IPS-18c (cell line): ENCODE results near the gene UTRN.

Experiments used
- H3K4me3 ChIP-seq: 2 replicates; pipeline ENCODE4 v1.7.0; 2013; ENCODE audit warnings: low read depth, mild to moderate bottlenecking, low read length, moderate library complexity; ENCODE audit not compliant: insufficient read depth
- H3K9me3 ChIP-seq: one replicate; pipeline ENCODE4 v1.6.1; 2013; ENCODE audit warnings: mild to moderate bottlenecking, low read length, moderate library complexity; ENCODE audit not compliant: control insufficient read depth, insufficient read depth

Gene UTRN

GRCh38 chr6:144325232-144325631 lies 40.1 kb downstream of the UTRN start:
- Histone ChIP-seq H3K4me3 (no peak overlapping the region), H3K9me3 (no peaks in the 10 kb centered on the region)

GRCh38 chr6:144326393-144326792 lies 41.3 kb downstream of the UTRN start:
- H3K4me3 ChIP-seq: no peak overlapping the region
- no peaks in the 10 kb centered on the region for H3K9me3 ChIP-seq

GRCh38 chr6:144327081-144327480 lies 41.9 kb downstream of the UTRN start:
- no peaks in the 10 kb centered on the region for H3K9me3 ChIP-seq
- H3K4me3 ChIP-seq: no peak overlapping the region

- no peak overlapping the region for H3K4me3 ChIP-seq
Measured at GRCh38 chr6:144330017-144330987, 45.2 kb downstream of the UTRN start.

GRCh38 chr6:144331491-144331969 lies 46.4 kb downstream of the UTRN start:
- Histone ChIP-seq H3K4me3 (no peak overlapping the region), H3K9me3 (no peaks in the 10 kb centered on the region)

More at GRCh38 chr6:144330017-144330987, 45.2 kb downstream of the UTRN start:
- H3K9me3 ChIP-seq: no peaks in the 10 kb centered on the region

GRCh38 chr6:144332177-144332576 lies 47.0 kb downstream of the UTRN start:
- no peak overlapping the region for H3K4me3 ChIP-seq

GRCh38 chr6:144334150-144334708 lies 49.1 kb downstream of the UTRN start:
- Histone ChIP-seq H3K4me3 (no peak overlapping the region), H3K9me3 (no peaks in the 10 kb centered on the region)

More at GRCh38 chr6:144332177-144332576, 47.0 kb downstream of the UTRN start:
- H3K9me3 ChIP-seq: no peaks in the 10 kb centered on the region
